ENCODE results near the gene TERF2IP.

The TERF2IP gene, protein sequence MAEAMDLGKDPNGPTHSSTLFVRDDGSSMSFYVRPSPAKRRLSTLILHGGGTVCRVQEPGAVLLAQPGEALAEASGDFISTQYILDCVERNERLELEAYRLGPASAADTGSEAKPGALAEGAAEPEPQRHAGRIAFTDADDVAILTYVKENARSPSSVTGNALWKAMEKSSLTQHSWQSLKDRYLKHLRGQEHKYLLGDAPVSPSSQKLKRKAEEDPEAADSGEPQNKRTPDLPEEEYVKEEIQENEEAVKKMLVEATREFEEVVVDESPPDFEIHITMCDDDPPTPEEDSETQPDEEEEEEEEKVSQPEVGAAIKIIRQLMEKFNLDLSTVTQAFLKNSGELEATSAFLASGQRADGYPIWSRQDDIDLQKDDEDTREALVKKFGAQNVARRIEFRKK

DNA sequence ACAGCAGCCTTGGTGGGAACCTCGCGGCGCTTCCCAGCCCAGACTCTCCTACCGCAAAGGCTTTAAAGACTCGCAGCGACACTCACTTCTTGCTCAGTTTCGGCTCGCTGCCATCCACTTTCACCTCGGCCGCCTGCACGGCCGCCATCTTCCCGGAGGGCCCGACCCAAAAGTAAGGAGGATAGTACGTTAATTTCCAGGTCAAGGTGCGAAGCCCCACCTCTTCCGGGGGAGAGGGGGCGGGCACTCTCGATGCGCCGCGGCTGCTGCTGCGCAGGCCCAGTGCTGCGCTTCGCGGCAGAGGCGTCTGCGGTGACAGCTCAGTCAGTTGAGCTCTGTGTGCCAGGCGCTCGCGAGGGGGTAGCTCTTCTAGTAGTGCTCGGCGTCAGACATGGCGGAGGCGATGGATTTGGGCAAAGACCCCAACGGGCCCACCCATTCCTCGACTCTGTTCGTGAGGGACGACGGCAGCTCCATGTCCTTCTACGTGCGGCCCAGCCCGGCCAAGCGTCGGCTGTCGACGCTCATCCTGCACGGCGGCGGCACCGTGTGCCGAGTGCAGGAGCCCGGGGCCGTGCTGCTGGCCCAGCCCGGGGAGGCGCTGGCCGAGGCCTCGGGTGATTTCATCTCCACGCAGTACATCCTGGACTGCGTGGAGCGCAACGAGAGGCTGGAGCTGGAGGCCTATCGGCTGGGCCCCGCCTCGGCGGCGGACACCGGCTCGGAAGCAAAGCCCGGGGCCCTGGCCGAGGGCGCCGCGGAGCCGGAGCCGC lies at the start of gene TERF2IP, which contains the start of gene KARS1:
TERF2IP (plus strand) TSS at position 282 of the 773 bp plus-strand sequence; CDS start at position 392, 110 bp downstream.
KARS1 (minus strand) TSS at position 174 of the 773 bp plus-strand sequence; CDS start at position 148, 26 bp downstream.
- DNase-seq = peak; percentile 91

DNA sequence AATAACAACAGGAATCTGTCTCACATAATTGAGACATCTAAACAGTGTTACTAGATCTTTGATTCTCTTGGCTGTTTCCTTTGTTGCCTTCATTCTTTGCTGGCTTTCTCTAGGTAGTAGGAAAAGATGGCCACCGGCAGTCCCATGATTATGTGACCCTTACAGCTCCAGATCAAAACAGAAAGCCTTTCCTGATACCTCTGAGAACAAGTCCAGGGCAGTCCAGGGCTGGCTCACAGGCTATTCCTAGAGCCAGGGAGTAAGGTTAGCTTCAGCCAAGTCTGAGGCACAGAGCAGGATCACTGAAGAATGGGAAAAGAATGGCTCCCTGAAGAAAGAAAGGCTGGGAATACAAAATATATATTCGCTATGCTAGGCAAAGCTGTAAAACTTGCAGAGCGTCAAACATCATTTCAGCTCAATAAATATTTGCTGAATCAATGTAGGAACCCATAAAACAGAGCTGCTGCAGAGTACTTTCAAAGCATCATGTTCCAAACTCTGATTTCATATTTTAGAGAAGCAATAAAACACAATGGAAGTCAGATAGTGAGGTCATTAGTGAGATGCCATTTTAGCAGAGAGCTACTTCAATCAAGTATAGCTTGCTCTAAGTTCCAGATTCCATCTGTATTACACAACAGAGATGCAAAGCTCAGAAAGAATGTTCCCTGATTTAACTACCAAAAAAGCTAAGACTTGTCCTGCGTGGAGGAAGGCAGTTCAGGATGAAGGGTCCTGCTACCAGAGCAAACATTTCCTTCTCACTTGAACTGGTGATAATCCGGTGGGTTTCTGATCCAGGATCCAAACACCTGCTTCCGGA lies 47.9 kb upstream of the TERF2IP start:
- no peak for DNase-seq

DNA sequence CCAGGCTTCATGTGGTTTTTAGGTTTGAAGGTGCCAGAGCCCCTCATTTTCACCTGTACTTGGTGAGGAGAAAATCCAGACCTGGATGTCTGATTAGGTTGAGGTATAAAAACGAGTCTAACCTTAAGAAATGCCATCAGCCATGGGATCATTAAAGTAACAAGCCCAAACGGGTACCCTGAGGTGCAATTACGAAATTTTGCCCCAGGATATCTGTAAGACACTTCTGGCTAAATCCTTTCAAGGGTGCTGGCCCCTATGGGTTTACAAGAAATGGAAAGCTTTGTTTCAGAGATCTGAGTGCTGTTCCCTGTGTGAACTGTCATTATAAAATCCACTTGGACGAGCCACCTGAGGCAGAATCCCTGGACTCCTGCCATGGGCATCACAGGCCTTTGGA lies 44.3 kb upstream of the TERF2IP start:
- DNase-seq = no peak

DNA sequence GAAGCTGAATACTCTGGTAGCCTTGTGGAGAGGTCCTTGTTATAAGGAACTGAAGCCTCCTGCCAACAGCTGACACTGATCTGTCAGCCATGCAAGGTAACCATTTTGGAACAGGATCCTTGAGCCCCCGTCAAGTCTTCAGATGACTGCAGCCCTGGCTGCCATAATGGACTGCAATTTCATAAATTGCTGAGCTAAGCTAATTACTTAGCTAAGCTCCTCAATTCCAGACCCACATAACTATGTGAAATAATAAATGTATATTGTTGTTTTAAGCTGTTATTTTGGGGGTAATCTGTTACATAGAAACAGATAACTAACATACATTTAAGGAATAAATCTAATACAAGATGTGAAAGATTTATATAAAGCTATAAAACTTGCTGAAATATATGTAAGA lies 41.1 kb upstream of the TERF2IP start:
- no peak for DNase-seq

DNA sequence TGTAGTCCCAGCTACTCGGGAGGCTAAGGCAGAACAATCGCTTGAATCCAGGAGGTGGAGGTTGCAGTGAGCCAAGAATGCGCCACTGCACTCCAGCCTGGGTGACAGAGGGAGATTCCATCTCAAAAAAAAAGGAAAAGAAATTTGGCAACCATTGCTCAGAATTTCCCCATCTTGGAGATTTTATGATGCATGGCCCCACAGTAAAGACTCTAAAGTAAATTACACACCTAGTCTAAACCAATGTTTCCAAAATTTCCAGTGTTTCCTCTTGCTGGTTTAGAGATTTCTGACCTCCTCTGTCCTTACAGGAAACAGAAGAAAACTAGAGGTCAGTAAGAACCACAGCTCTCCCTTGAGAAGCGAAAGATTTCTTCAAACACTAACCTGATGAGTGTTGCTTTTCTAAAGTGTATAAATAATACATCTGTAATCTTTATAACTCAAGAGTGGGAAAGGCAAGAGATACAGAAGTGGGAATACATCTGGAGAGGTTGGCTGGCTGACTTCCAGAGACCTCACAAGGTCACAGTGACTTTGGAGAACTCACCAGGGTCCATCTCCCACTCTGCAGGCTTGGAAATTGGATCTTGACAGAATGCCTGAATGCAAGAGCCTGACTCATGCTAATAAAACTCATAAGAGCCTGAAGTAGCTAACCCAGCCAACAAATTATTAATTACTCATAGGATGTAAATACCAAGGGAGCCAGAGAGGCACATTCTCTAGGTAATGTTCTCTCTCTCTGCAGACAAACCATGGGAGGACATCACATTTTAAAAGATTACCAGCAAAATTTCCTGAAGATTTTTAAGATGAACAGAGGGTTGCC lies 33.3 kb upstream of the TERF2IP start:
- no peak for DNase-seq

DNA sequence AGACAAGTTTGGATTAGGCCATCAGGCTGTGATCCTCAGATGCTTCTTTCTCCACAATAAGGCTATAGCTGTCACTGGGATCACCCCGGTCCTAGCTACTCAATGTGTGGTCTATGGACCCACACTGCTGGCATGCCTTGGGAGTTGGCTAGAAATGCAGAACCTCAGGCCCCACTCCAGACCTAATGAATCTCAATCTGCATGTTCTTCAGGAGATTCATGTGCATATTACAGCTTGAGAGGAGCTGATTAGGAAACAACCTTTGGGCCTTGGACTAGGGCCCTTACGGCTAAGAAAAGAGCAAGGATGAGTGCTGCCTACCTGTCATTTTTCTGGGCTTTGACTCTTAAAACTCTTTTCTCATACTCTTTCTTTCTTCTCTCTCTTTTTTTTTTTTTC lies 32.0 kb upstream of the TERF2IP start:
- DNase-seq = no peak

DNA sequence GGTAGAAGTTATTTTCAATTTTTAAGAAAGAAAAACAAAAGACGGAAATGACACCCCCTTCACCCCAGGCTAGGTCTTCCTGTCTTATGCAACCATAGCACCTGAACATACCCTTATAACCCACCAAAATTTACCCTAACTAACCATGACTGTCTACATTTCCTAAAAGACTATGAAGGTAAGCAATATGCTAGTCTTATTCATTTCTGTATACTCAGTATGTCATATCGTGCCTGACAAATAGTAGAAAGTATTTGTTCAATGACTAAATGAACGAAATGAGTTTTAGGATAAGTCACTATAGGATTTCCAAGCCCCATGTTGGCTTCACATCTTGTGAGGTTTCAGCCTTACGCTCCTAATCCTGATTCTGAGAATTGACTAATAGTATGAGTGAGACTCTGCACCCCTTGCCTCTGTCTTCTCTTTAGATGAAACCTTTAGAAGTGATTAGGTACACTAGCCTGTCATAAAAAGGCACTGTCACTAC lies 31.0 kb upstream of the TERF2IP start:
- DNase-seq = no peak

DNA sequence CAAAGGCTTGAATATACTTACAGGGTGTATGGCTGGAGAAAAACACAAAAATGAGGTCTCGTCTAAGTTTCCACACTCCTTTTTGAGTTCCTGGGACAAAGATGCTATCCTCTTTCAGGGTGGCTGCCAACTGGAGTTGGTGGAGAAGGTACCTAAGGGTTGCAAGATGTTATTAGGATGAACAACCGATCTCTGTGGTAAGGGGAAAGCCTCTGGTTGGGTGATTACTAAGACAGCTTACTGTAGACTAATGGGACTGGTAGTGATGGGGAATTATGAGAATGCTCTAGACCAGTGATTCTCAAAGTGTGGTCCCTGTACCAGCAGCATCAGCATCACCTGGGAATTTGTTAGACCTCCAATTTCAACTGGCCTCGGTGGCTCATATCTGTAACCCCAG lies 30.5 kb upstream of the TERF2IP start:
- no peak for DNase-seq

DNA sequence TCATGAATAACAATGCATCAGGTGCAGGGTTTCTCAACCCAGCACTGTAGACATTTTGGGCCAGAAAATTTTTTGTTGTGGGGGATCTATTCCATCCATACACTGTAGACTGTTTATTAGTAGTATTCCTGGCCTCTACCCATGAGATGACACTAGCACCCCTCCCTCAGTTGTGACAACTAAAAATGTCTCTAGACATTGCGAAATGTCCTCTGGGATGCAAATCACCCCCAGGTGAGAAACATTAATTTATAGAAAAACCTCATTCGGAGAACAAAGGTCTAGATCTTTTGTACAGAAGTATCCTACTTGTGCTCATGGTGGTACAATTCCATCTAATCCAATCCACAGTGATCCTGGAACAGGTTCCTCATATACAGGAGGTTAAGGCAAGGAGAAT lies 28.8 kb upstream of the TERF2IP start:
- no peak for DNase-seq

DNA sequence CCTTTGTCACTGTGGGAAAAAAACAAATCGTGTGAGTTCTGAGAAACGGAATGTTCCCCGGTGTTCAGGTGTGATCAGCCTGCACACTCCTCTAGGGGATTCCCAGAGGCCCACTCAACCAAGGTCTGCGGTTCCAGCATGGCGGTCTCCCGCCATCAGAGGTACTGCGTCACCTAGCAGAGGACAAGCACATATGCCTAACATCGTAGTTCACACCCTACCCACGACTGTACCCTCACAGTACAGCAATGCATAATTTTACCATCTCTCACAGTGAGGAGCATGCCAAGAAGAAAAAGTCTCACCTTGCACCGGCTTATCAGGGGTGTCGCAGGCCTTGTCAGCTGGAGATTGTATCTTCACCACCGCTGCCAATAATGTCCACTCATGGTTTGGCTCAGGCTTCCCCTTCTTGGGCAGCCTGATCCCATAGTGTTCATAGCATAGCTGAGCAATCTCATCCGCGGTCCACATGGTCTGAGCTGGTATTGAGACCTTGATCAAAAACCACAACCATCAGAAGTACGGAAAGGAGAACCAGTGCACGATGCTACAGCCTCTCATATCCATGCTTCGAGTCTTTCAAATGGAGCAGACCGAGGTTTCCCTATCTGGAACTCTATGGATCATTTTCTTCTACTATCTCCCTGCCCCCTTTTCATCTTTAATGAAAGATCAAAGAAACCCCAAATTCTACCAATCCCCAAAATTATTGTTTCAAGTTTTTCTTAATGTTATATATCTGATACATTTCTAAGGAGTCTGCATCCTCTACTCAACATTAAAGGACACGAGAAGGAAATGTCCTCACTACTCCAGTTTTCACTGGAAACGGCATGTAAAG lies 27.0 kb upstream of the TERF2IP start:
- no peak for DNase-seq

DNA sequence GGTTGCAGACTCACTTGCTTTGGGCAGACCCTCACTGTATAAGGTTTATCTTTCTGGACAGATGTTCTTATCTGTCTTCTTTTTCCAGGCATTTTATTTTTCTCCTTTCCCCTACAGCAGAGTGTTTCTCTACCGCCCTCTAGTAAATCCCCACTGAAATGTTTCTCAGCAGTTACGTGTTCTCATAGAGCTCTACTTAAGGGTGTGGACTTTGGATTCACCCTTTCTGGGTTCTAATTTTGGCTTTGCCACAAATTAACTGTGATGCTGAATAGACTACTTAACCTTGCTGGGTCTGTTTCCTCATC lies 26.4 kb upstream of the TERF2IP start:
- DNase-seq = peak; percentile 47

DNA sequence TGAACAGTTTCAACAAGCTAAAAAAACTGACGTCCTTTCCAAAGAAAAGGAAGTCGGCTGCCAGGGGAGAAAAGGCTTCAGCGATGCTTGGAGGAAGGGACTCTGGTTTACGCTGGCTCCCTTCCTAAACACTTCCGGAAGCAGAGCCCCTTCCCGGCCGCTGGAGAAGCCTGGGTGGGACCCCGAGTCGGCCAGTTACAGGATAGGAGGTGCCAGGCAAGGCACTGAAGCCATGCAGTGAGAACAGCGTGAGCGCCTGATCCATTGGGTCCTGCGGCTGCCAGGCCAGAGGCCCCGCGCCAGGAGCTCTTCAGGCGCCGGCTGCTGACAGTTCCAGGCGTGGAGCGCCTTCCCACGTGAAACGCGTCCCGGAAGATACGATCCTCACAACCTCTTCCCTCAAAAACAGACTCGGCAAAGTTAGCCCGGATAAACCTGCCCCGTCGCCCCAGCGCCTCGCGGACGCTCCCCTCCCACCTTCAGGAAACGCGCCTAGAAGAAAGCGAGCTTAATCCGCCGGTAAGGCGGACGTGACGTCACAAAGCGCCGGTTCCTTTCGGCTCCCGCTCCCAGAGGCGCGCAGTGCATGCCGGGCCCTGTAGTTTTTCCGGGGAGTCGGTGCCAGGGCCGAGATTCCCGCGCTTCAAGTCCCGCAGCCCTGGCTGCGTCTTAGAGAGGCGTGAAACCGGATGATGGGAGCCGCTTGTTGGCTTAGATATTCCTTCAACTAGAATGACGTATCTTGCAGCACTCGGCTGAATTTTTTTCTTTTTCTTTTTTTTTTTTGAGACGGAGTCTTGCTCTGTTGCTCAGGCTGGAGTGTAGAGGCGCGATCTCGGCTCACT lies 24.6 kb upstream of the TERF2IP start, which contains the start of gene ADAT1:
ADAT1 (minus strand) TSS at position 521 of the 845 bp plus-strand sequence. CDS start 2,482 bp downstream, outside the sequence.
- peak; percentile 91 for DNase-seq

DNA sequence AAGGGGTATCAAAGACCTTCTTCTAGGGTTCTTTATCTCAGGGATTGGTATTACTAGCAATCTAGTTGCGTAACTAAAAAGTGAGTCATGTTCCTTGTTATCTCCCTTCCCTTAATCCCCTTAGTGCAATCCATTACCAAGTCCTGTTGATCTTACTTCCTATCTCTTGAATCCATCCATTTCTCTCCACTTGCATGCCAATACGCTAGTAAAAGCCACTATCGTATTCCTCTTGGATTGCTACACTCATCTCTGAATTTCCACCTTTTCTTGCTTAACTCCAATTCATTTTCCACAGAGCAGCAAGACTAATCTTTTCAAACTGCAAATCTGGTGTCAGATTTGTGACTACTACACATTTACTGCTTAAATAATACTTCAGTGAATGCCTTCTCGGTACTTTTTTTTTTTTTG lies 22.6 kb upstream of the TERF2IP start:
- no peak for DNase-seq

DNA sequence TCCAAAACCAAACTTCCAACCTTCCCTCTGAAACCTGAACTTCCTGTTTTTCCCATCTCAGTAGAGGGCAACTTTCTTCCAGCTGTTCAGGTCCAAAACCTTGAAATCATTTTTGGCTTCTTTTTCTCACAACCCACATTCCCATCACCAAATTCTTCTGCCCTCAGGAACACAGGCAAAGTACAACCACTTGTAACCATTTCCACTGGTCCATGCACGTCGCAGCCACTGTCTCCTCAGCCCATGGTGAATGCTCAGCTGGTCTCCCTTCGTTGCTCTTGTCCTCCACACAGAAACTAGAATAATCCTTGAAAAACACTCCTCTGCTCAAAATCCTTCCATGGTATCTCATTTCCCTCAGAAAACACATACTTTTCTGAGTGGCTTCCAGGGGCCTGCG lies 20.8 kb upstream of the TERF2IP start:
- DNase-seq = no peak

DNA sequence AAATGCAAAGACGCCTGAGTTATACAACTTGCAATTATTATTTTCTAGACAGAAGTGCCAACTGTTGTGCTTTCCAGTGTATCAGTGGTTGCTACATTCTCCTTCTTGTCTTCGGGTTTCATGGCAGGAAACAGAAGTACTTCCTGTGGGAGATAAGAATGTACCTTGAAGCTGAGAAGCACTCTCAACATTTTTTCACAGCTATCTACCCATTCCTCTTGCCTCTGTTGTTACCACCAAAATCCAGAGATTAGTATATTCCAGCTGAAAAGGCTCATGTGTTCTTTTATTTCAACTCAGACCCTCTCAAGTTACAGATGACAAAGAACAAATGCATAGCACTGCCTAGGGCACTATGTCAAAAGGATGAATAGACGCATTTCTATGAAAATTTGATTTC lies 19.7 kb upstream of the TERF2IP start:
- DNase-seq = no peak

DNA sequence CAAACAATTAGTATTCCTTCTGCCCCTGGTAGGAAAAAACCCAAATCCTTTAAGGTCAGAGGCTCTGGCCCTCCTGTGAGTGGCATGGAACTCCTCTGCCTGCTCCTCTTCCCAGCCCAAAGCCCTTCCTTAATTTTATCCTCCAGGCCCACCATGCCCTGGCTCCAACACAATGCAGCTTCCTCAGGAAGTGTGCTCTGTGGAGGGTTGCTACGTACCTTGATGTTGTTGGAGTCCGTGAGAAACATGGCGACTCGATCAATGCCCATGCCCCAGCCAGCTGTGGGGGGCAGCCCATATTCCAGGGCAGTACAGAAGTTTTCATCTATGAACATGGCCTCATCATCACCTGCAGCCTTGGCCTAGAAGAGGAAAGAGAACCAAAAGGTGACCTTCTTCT lies 19.2 kb upstream of the TERF2IP start:
- no peak for DNase-seq

DNA sequence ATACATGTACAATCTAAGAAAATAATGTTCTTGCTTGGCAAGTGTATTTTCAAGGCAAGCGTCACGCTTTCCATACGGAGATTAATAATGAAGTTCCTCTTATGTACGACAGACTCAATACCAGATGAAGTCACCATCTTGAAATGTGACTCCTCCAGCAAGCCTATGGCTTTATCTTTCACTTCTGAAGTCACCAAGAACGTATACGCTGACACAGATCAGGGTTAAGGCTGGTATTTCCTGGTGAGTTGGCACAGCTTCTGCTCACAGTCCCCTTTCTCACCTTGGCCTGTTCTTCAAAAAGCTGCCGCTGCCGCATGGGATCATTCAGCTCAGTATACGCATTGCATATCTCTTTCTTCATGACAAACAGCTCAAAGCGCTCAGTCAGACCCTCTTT lies 18.4 kb upstream of the TERF2IP start:
- DNase-seq = no peak

DNA sequence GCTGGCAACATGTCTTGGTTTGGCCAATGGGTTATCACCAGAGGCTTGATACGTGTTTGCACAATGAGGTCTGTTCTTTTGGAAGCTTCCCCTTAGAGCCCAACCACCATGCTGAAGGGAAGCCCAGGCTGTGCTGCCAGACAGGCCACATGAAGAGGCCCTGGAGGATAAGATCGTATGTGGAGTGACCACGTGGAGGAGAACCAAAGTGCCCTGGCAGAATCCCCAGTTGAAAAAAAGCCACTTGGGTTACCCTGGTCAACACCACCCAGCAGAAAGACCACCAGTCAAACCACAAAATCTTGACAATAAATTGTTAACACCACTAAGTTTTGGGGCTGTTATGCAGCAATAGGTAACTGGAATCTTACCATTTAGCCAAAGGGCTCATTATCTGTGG lies 17.5 kb upstream of the TERF2IP start:
- no peak for DNase-seq

DNA sequence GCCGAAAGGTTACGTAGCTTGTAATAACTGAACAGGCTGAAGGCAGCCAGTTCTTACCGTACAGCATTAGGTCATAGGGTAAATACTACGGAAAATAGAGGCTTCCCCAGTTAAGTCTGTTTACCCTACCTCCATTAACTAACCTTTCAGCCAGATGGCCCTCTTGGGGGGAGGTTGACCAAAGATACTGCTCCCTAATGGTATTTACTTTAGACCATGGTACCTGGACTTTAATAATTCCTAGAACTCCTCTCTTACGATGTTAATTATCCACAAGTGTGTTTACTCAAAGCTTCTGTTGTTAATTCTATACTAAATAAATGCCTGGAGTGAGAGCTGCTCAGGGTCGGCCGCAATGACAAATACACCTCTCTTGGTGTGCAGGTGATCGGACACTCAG lies 14.7 kb upstream of the TERF2IP start:
- no peak for DNase-seq

DNA sequence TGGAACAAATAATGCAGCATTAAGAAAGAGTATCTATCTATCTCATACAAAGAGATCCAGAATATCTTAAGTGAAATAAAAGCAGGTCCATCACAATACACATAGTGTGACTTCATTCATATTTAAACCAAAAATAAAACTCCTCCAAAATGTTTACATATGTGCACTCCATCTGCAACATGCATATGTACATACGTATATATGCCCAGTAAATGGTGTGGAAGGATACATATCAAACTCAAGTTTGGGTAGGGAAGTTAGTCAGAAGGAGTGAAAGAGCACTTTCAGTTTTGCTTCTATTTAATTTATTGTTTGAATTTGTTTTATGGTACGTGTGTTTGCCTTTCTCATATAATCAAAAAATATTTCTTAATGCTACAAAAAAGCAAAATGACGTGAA lies 12.5 kb upstream of the TERF2IP start:
- no peak for DNase-seq
